ENCODE data around the gene TFR2. TPM values are rescaled to one million over a fixed set of nuclear protein-coding genes. Genes with fewer than 3 reads are reported as not detected.
"Not testable (repeated sequence)": the region's sequence is repeated elsewhere in the genome, so short reads cannot be mapped to it uniquely, and the experiment has no call there.

TFR2 gene
- total RNA-seq, 1 experiment from 2014 or later: 6.2 TPM

DNA sequence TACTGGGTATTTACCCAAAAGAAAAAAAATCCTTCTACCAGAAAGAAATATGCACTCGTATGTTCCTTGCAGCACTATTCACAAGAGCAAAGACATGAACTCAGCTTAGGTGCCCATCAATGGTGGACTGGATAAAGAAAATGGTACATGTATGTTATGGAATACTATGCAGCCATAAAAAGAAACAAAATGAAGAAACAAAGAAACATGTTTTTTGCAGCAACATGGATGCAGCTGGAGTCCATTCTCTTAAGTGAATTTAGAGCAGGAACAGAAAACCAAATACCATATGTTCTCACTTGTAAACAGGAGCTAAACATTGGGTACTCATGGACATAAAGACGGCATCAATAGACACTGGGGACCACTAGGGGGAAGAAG lies 26.7 kb upstream of the TFR2 start:
- Histone ChIP-seq H3K4me2 (no peak overlapping the region), H3K36me3 (ENCODE audit: low read depth) (no peaks in the 10 kb centered on the region), H3F3A (ENCODE audit: insufficient read depth, low read depth) (peaks cover 14% of the 10 kb centered on the region; the same call in 1 of the 2 replicates), H3K27me3 (ENCODE audit: insufficient read depth, low read depth) (no peaks in the 10 kb centered on the region), H3K9me3 (ENCODE audit: insufficient read depth, low read depth) (no peaks in the 10 kb centered on the region), H3K9me2 (ENCODE audit: insufficient read depth) (no peaks in the 10 kb centered on the region), H4K20me1 (ENCODE audit: insufficient read depth) (no peaks in the 10 kb centered on the region), H3K4me3 (no peak overlapping the region), H2AFZ (no peak overlapping the region), H3K79me2 (ENCODE audit: low read depth) (no peaks in the 10 kb centered on the region), H3K4me1 (replicated peaks; ENCODE audit: insufficient read depth) (no peaks in the 10 kb centered on the region), H3K27ac (no peak overlapping the region)
- ChIA-PET CTCF (no interaction called here), POLR2A (ENCODE audit: unreplicated experiment) (no interaction called here)
- no peak for DNase-seq
- BruUV-seq (replicated peaks): no TSS peak
- no peak for TF ChIP-seq EZH2 (IDR thresholded peaks at IDR 0.05; ENCODE audit: low read depth)
- TF ChIP-seq CTCF (conservative IDR thresholded peaks at IDR 0.05): no peak
- intact Hi-C loops (cut with micrococcal nuclease; ENCODE audit: unreplicated experiment): no loop called here

DNA sequence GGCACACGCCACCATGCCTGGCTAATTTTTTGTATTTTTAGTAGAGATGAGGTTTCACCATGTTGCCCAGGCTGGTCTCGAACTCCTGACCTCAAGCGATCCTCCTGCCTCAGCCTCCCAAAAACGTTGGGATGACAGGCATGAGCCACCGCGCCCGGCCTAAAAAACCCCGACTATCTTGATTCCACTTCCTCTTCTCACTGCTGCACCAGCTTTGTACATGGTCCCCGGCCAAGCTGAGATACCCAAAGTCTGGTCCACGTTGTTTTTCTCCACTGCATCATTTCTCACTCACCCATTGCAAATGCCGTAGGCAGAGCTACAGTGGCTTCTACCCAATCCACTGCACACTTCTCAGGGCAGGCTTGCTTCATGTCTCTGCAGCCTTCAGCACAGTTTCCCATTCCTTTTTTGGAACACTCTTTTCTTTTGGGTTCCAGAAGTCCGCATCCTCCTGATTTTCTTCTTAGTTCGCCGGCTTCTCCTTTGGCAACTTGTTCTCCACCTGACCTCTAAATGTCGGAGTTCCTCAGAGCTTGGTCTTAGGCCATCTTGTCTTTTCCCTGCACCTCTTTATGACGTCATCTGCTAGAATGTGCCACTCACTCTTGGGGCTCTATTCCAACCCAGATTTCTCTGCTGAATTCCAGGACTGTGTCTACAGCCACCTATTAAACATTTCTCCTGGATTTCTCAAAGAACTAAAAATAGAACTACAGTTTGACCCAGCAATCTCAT lies 26.1 kb upstream of the TFR2 start:
- CTCF ChIA-PET: interaction anchor here (0.6 kb wide), 1 partner anchor 65 kb away, joined by 4 read pairs; no protein-coding TSS in a partner anchor

GRCh38 chr7:100665168-100665726 lies 23.9 kb upstream of the TFR2 start:
- POLR2A ChIA-PET (ENCODE audit: unreplicated experiment): no interaction called here

More for the DNA sequence above, 26.1 kb upstream of the TFR2 start:
- POLR2A ChIA-PET (ENCODE audit: unreplicated experiment): no interaction called here
- Histone ChIP-seq H3K79me2 (ENCODE audit: low read depth) (no peaks in the 10 kb centered on the region), H3K4me3 (no peak overlapping the region), H3F3A (ENCODE audit: insufficient read depth, low read depth) (peaks cover 18% of the 10 kb centered on the region; the same call in 1 of the 2 replicates), H3K9me3 (ENCODE audit: insufficient read depth, low read depth) (no peaks in the 10 kb centered on the region), H2AFZ (no peak overlapping the region), H3K4me2 (no peak overlapping the region), H3K27me3 (ENCODE audit: insufficient read depth, low read depth) (no peaks in the 10 kb centered on the region), H4K20me1 (ENCODE audit: insufficient read depth) (no peaks in the 10 kb centered on the region), H3K27ac (no peak overlapping the region), H3K36me3 (ENCODE audit: low read depth) (no peaks in the 10 kb centered on the region), H3K4me1 (replicated peaks; ENCODE audit: insufficient read depth) (no peaks in the 10 kb centered on the region), H3K9me2 (ENCODE audit: insufficient read depth) (no peaks in the 10 kb centered on the region)
- DNase-seq: no peak
- intact Hi-C loops (cut with micrococcal nuclease; ENCODE audit: unreplicated experiment): no loop called here
- TF ChIP-seq CTCF (conservative IDR thresholded peaks at IDR 0.05): no peak
- TF ChIP-seq EZH2 (IDR thresholded peaks at IDR 0.05; ENCODE audit: low read depth): no peak
- BruUV-seq (replicated peaks): no TSS peak

GRCh38 chr7:100662194-100662776 lies 20.9 kb upstream of the TFR2 start:
- H3K4me3 ChIP-seq; H3K36me3 ChIP-seq (ENCODE audit: low read depth); BruUV-seq (replicated peaks); H3K27ac ChIP-seq; H2AFZ ChIP-seq; H3K79me2 ChIP-seq (ENCODE audit: low read depth); H3K9me3 ChIP-seq (ENCODE audit: insufficient read depth, low read depth); H3K9me2 ChIP-seq (ENCODE audit: insufficient read depth); H3F3A ChIP-seq (ENCODE audit: insufficient read depth, low read depth); H3K4me2 ChIP-seq; H3K4me1 ChIP-seq (replicated peaks; ENCODE audit: insufficient read depth); H3K27me3 ChIP-seq (ENCODE audit: insufficient read depth, low read depth); DNase-seq; intact Hi-C loops (cut with micrococcal nuclease; ENCODE audit: unreplicated experiment); H4K20me1 ChIP-seq (ENCODE audit: insufficient read depth): not testable (repeated sequence)
- POLR2A ChIA-PET (ENCODE audit: unreplicated experiment): interaction anchor here (0.6 kb wide), 1 partner anchor 63 kb away, joined by 3 read pairs; no protein-coding TSS in a partner anchor
- CTCF ChIA-PET: interaction anchor here (0.6 kb wide), 1 partner anchor 74 kb away, joined by 8 read pairs; no protein-coding TSS in a partner anchor

More at GRCh38 chr7:100665168-100665726, 23.9 kb upstream of the TFR2 start:
- Histone ChIP-seq H3K27ac (no peak overlapping the region), H3F3A (ENCODE audit: insufficient read depth, low read depth) (peaks cover 10% of the 10 kb centered on the region; the same call in 1 of the 2 replicates), H3K4me3 (no peak overlapping the region), H3K36me3 (ENCODE audit: low read depth) (no peaks in the 10 kb centered on the region), H4K20me1 (ENCODE audit: insufficient read depth) (no peaks in the 10 kb centered on the region), H3K4me1 (replicated peaks; ENCODE audit: insufficient read depth) (no peaks in the 10 kb centered on the region; the same call in 1 of the 2 replicates), H3K79me2 (ENCODE audit: low read depth) (no peaks in the 10 kb centered on the region), H2AFZ (no peak overlapping the region), H3K9me3 (ENCODE audit: insufficient read depth, low read depth) (no peaks in the 10 kb centered on the region), H3K4me2 (no peak overlapping the region), H3K9me2 (ENCODE audit: insufficient read depth) (no peaks in the 10 kb centered on the region), H3K27me3 (ENCODE audit: insufficient read depth, low read depth) (no peaks in the 10 kb centered on the region)
- TF ChIP-seq CTCF (conservative IDR thresholded peaks at IDR 0.05) (no peak), EZH2 (IDR thresholded peaks at IDR 0.05; ENCODE audit: low read depth) (no peak)
- intact Hi-C loops (cut with micrococcal nuclease; ENCODE audit: unreplicated experiment): no loop called here
- BruUV-seq (replicated peaks): no TSS peak
- DNase-seq: no peak
- CTCF ChIA-PET: no interaction called here
